IMR-90 (cell line): ENCODE measurements around the gene MRFAP1L1.

Source experiments
- CEBPB ChIP-seq: IDR thresholded peaks from 2 replicates; pipeline ENCODE4 v1.6.1; 2012; ENCODE audit warnings: low read depth, low read length, improper control_type of control experiment
- POLR2A ChIP-seq: IDR thresholded peaks from 2 replicates; pipeline ENCODE4 v1.6.1; 2012; ENCODE audit warnings: mild to moderate bottlenecking, low read depth, low read length

DNA sequence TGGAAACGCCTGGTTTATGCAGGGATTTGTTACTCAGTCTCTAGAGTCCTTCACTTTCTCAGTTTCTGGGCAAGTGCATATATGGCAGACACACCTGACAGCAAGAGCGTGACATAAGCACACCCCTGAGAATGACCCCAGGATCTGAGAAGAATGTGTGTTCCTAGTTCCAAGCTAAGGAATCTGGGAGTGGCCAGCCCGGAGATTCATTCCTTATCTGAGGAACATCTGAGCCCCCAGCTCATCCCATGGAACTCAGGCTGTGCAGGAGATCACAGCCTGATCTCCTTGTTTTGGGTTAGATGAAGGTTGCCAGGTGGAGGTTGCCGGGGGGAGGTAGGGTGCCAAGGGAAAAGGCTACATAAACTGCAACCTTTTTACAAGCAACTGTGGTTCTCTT, 49.1 kb upstream of the MRFAP1L1 start:
- no peak for TF ChIP-seq CEBPB
- no peak for TF ChIP-seq POLR2A
